ENCODE data around the gene TWF2. TPM values are rescaled to one million over a fixed set of nuclear protein-coding genes. Genes with fewer than 3 reads are reported as not detected.

TWF2 gene
- total and polyA plus RNA-seq, 10 of the 15 experiments (the other 5 are each of a cell fraction or from before 2014, with no cell fraction given), result 0.16 to 106 (median 68.5) TPM

DNA sequence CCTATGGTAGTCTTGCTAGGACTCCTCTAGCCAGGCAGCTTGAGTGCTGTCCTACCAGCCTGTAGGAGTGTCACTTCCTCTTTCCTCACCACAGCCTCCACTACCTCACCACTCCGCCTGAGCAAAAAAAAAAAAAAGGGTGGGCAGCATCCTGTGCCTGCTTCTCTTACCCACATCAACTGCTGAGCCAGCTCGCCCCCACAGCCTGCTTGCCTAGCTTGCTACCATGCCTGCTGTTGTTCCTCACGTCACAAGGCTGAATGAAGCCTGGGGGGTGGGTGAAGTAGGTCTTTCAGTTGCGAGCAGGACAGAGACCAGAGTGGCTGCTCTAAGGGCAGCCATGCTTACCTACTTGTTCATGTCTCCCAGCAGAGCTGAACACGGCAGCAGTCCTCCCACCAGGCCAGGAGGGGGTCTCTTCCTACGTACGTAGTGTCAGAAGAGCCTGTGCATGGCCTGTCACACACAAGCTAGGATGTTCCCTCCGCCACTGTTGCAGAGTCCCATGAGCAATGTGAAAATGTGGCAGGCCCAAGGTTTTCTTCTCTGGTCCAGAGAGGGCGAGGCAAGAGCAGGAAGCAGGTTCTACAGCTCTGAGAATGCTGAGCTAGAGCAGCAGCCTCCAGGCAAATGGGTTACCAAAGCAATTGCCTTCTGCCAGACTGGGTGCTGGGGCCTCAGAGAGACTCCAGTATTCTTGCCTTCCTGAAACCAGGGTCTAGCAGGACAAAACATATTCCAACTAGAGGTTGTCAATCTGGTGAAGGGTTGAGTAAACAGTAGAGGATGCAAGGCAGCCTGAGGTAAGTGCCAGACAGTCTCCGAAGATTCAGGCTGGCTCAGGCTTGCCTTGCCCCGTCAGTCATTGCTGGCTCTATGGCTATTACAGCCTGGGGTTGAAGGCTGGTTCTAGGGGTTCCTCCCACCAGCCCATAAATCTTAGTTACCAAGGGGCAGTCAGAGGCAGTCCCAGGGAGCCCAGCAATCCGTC, 14.7 kb upstream of the TWF2 start (continued):
- no peak for TF ChIP-seq RELA (IDR thresholded peaks at IDR 0.05; ENCODE audit: borderline replicate concordance, partially characterized antibody)
- peak; percentile 71; the same call in 1 of the 2 replicates for TF ChIP-seq GATAD2B (conservative IDR thresholded peaks at IDR 0.05; ENCODE audit: low read depth)
- peak; percentile 66 to 86; a peak in 3 of 4 replicates for TF ChIP-seq EP300 (IDR thresholded peaks at IDR 0.05; ENCODE audit: borderline replicate concordance in 1 of 2, control insufficient read depth in 1 of 2, low read depth in 2 of 2, low read length in 2 of 2)
- peak; percentile 24; the same call in 1 of the 2 replicates for TF ChIP-seq JUNB (IDR thresholded peaks at IDR 0.05)
- no peak for TF ChIP-seq HCFC1 (IDR thresholded peaks at IDR 0.05; ENCODE audit: low read length)
- no peak for TF ChIP-seq PRDM15 (CRISPR knock-in tag; IDR thresholded peaks at IDR 0.05)
- TF ChIP-seq IRF4 (IDR thresholded peaks at IDR 0.05; ENCODE audit: low read depth, low read length), result peak; percentile 71
- peak; percentile 9; the same call in 2 of the 3 replicates for TF ChIP-seq POU2F2 (IDR thresholded peaks at IDR 0.05; ENCODE audit: borderline replicate concordance, low read depth, low read length)
- TF ChIP-seq, protein P1, sequence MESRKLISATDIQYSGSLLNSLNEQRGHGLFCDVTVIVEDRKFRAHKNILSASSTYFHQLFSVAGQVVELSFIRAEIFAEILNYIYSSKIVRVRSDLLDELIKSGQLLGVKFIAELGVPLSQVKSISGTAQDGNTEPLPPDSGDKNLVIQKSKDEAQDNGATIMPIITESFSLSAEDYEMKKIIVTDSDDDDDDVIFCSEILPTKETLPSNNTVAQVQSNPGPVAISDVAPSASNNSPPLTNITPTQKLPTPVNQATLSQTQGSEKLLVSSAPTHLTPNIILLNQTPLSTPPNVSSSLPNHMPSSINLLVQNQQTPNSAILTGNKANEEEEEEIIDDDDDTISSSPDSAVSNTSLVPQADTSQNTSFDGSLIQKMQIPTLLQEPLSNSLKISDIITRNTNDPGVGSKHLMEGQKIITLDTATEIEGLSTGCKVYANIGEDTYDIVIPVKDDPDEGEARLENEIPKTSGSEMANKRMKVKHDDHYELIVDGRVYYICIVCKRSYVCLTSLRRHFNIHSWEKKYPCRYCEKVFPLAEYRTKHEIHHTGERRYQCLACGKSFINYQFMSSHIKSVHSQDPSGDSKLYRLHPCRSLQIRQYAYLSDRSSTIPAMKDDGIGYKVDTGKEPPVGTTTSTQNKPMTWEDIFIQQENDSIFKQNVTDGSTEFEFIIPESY (IDR thresholded peaks at IDR 0.05), result no peak
- no peak for TF ChIP-seq NFYB (IDR thresholded peaks at IDR 0.05; ENCODE audit: insufficient read depth, low read depth, low read length)
- no peak for TF ChIP-seq NRF1 (conservative IDR thresholded peaks at IDR 0.05; ENCODE audit: low read depth, low read length)
- peak; percentile 84 for TF ChIP-seq EED (IDR thresholded peaks at IDR 0.05; ENCODE audit: low read depth)
- no peak for TF ChIP-seq ZBTB11 (CRISPR knock-in tag; IDR thresholded peaks at IDR 0.05)
- TF ChIP-seq POLR2A (IDR thresholded peaks at IDR 0.05; ENCODE audit: low read depth, low read length), result peak; percentile 75
- TF ChIP-seq, protein P2, sequence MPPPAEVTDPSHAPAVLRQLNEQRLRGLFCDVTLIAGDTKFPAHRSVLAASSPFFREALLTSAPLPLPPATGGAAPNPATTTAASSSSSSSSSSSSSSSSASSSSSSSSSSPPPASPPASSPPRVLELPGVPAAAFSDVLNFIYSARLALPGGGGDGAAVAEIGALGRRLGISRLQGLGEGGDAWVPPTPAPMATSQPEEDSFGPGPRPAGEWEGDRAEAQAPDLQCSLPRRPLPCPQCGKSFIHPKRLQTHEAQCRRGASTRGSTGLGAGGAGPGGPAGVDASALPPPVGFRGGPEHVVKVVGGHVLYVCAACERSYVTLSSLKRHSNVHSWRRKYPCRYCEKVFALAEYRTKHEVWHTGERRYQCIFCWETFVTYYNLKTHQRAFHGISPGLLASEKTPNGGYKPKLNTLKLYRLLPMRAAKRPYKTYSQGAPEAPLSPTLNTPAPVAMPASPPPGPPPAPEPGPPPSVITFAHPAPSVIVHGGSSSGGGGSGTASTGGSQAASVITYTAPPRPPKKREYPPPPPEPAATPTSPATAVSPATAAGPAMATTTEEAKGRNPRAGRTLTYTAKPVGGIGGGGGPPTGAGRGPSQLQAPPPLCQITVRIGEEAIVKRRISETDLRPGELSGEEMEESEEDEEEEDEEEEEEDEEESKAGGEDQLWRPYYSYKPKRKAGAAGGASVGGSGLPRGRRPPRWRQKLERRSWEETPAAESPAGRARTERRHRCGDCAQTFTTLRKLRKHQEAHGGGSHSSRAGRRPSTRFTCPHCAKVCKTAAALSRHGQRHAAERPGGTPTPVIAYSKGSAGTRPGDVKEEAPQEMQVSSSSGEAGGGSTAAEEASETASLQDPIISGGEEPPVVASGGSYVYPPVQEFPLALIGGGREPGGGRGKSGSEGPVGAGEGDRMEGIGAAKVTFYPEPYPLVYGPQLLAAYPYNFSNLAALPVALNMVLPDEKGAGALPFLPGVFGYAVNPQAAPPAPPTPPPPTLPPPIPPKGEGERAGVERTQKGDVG (CRISPR knock-in tag; IDR thresholded peaks at IDR 0.05), result no peak
- no peak for TF ChIP-seq SUZ12 (IDR thresholded peaks at IDR 0.05; ENCODE audit: unreplicated experiment)

Measured in GM12878 (cell line).